Liver (tissue), 9 donors: Measurements from ENCODE around the gene VWA7. TPM values are rescaled to one million over a fixed set of nuclear protein-coding genes. Genes with fewer than 3 reads are reported as not detected.

ENCODE experiments used
- DNase-seq: peaks from one replicate; pipeline ENCODE4 v3.0.0-alpha.2; 2017; ENCODE audit warnings: low spot score
- H3K27ac ChIP-seq, 2 donors: one replicate each; pipeline ENCODE4 v1.7.0; 2013; ENCODE audit warnings: inconsistent platforms in 2 of 2, low read length in 2 of 2, control low read depth in 1 of 2, low read depth in 1 of 2, mild to moderate bottlenecking in 1 of 2
- H3K27me3 ChIP-seq, 4 donors: one replicate each; pipeline versions ENCODE4 v1.6.1 to v1.7.0; 2013; ENCODE audit warnings: low read length in 3 of 4, inconsistent platforms in 1 of 4, mild to moderate bottlenecking in 1 of 4, moderate library complexity in 1 of 4; ENCODE audit not compliant: control insufficient read depth in 4 of 4, insufficient read depth in 4 of 4
- H3K36me3 ChIP-seq, 4 donors: one replicate each; pipeline versions ENCODE4 v1.6.1 to v1.7.0; 2013; ENCODE audit warnings: low read length in 3 of 4, mild to moderate bottlenecking in 3 of 4, low read depth in 1 of 4, moderate library complexity in 1 of 4; ENCODE audit not compliant: control insufficient read depth in 4 of 4, insufficient read depth in 3 of 4
- H3K4me1 ChIP-seq, 4 donors: one replicate each; pipeline versions ENCODE4 v1.6.1 to v1.7.0; 2013; ENCODE audit warnings: low read length in 3 of 4, mild to moderate bottlenecking in 3 of 4, moderate library complexity in 1 of 4; ENCODE audit not compliant: control insufficient read depth in 4 of 4, insufficient read depth in 4 of 4
- H3K4me3 ChIP-seq, 3 donors: one replicate each; pipeline versions ENCODE4 v1.6.1 to v1.7.0; 2013; ENCODE audit warnings: low read length in 3 of 3, control low read depth in 1 of 3, low read depth in 1 of 3, mild to moderate bottlenecking in 1 of 3
- H3K9ac ChIP-seq, 2 donors: one replicate each; pipeline ENCODE4 v1.7.0; 2013; ENCODE audit warnings: low read length in 2 of 2, mild to moderate bottlenecking in 2 of 2, moderate library complexity in 2 of 2, control low read depth in 1 of 2, low read depth in 1 of 2
- H3K9me3 ChIP-seq, 4 donors: one replicate each; pipeline versions ENCODE4 v1.6.1 to v1.7.0; 2013; ENCODE audit warnings: low read length in 3 of 4; ENCODE audit not compliant: control insufficient read depth in 4 of 4
- EGR1 ChIP-seq, 2 donors: IDR thresholded peaks; 2 replicates each; pipeline ENCODE4 v1.6.1; 2016 to 2018; ENCODE audit warnings: antibody characterized with exemption in 2 of 2, low read depth in 2 of 2
- FOXA1 ChIP-seq: IDR thresholded peaks from 2 replicates; pipeline ENCODE4 v1.6.1; 2016; ENCODE audit warnings: antibody characterized with exemption
- FOXA2 ChIP-seq: IDR thresholded peaks from 2 replicates; pipeline ENCODE4 v1.6.1; 2016; ENCODE audit warnings: antibody characterized with exemption
- GABPA ChIP-seq, 2 donors: IDR thresholded peaks in 1 of 2; conservative IDR thresholded peaks in 1 of 2; 2 replicates each; pipeline ENCODE4 v1.6.1; 2016; ENCODE audit warnings: antibody characterized with exemption in 2 of 2, mild to moderate bottlenecking in 1 of 2, moderate library complexity in 1 of 2
- HNF4A ChIP-seq, 2 donors: conservative IDR thresholded peaks; 2 replicates each; pipeline ENCODE4 v1.6.1; 2016; ENCODE audit warnings: antibody characterized with exemption in 2 of 2, mild to moderate bottlenecking in 2 of 2
- HNF4G ChIP-seq: IDR thresholded peaks from 2 replicates; pipeline ENCODE4 v1.6.1; 2016; ENCODE audit warnings: antibody characterized with exemption
- JUND ChIP-seq, 2 donors: IDR thresholded peaks; 2 replicates each; pipeline ENCODE4 v1.6.1; 2016; ENCODE audit warnings: antibody characterized with exemption in 2 of 2
- NR2F2 ChIP-seq: IDR thresholded peaks from 2 replicates; pipeline ENCODE4 v1.6.1; 2016; ENCODE audit warnings: antibody characterized with exemption
- RAD21 ChIP-seq, 2 donors: IDR thresholded peaks; 2 replicates each; pipeline ENCODE4 v1.6.1; 2016; ENCODE audit warnings: antibody characterized with exemption in 2 of 2, mild to moderate bottlenecking in 2 of 2
- RXRA ChIP-seq, 2 donors: IDR thresholded peaks; 2 replicates each; pipeline ENCODE4 v1.6.1; 2017 to 2018; ENCODE audit warnings: antibody characterized with exemption in 2 of 2, mild to moderate bottlenecking in 1 of 2
- SP1 ChIP-seq: IDR thresholded peaks from 2 replicates; pipeline ENCODE4 v1.6.1; 2018; ENCODE audit warnings: antibody characterized with exemption, mild to moderate bottlenecking
- TAF1 ChIP-seq: conservative IDR thresholded peaks from 2 replicates; pipeline ENCODE4 v1.6.1; 2016; ENCODE audit warnings: antibody characterized with exemption, mild to moderate bottlenecking
- YY1 ChIP-seq: IDR thresholded peaks from 2 replicates; pipeline ENCODE4 v1.6.1; 2016; ENCODE audit warnings: antibody characterized with exemption, mild to moderate bottlenecking
- WGBS: extraction: QIAGEN DNeasy Blood & Tissue Kit; methylation state at CpG from one replicate; pipeline ENCODE4 v1.1.7; 2013; 5-methylcytosine and 5-hydroxymethylcytosine counted together
- polyA plus RNA-seq, 2 donors: library from polyadenylated mRNA; stranded (reverse) in 1 of 2; unstranded in 1 of 2; fragments of 200-250 nt in 1 of 2; fragments of >200 nt in 1 of 2; fragmentation: Nextera tagmentation in 1 of 2; extraction: Ambion mirVana in 1 of 2; gene quantifications; one replicate each; pipeline versions ENCODE4 v1.2.1 to v1.2.3, GENCODE V29; 2013 to 2015
- total RNA-seq, 2 donors: library from RNA; depleted of rRNA; stranded (reverse); fragments of >200 nt; gene quantifications; one replicate each; pipeline ENCODE4 v1.2.3, GENCODE V29; 2014
- TF ChIP-seq, protein P1 (sequence below): IDR thresholded peaks from 2 replicates; pipeline ENCODE4 v1.6.1; 2016; ENCODE audit warnings: antibody characterized with exemption
- TF ChIP-seq, protein P2 (sequence below): IDR thresholded peaks from 2 replicates; pipeline ENCODE4 v1.6.1; 2016; ENCODE audit warnings: antibody characterized with exemption, mild to moderate bottlenecking
- TF ChIP-seq, protein P3 (sequence below): IDR thresholded peaks from 2 replicates; pipeline ENCODE4 v1.6.1; 2016; ENCODE audit warnings: antibody characterized with exemption
- TF ChIP-seq, protein P4 (sequence below): IDR thresholded peaks from 2 replicates; pipeline ENCODE4 v1.6.1; 2016; ENCODE audit warnings: antibody characterized with exemption
- TF ChIP-seq, protein P5 (sequence below): fragments of 150-350 bp; IDR thresholded peaks from 2 replicates; pipeline ENCODE4 v1.5.1; 2017; ENCODE audit warnings: improper control_type of control experiment, low read depth, low read length; ENCODE audit not compliant: missing input control
- donor health status: healthy.
- donor health status: healthy.
- donor health status: healthy.
- donor health status: healthy.
- donor health status: healthy.

The VWA7 gene
- total and polyA plus RNA-seq, 4 donors = 0.17 to 2.0 (median 0.92) TPM

DNA sequence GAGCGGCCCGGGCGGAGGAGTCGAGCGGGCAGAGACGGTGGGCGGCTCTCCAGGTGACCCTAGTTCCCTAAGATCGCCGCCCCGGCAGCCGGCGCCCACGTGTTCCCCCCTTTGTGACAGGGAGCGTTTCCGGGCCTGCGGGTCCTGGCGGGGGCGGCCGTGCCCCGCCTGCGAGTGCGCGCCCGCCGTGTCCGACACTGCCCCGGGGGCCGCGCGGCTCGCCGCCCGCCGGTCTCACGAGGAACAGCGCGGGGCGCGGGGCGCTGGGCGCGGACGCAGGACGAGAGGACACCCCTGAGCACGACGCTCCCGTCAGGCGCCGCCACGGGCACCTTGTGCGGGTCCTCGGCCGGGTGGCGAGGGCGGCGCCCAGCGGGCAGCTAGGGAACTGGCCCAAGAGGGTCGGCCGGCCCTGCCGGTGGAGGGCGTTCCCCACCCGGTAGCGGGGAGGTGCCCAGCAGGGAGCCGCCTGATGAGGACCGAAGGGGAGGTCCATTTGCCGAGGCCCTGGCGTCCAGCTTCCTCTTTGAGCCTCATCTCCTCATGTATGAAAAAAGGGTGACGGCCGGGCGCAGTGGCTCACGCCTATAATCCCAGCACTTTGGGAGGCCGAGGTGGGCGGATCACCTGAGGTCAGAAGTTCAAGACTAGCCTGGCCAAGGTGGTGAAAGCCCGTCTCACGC, 18.6 kb upstream of the VWA7 start, which contains the start of gene VARS1:
VARS1 (minus strand) TSS at position 137 of the 683 bp plus-strand sequence. CDS start 535 bp downstream, outside the sequence.
- Histone ChIP-seq H3K9ac (peak within 1 kb of the TSS; percentile 93 to 99), H3K27me3 (no peaks in the 10 kb centered on the region), H3K4me3 (peak within 1 kb of the TSS; percentile 95 to 98 (median 96)), H3K36me3 (peaks cover 0 to 10% (median 6%) of the 10 kb centered on the region in 4 donors), H3K27ac (peak within 1 kb of the TSS; percentile 92 to 94), H3K9me3 (no peaks in the 10 kb centered on the region), H3K4me1 (peaks cover 0 to 10% (median 6%) of the 10 kb centered on the region in 4 donors)
- TF ChIP-seq, protein P1, sequence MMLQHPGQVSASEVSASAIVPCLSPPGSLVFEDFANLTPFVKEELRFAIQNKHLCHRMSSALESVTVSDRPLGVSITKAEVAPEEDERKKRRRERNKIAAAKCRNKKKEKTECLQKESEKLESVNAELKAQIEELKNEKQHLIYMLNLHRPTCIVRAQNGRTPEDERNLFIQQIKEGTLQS = no peak
- TF ChIP-seq RXRA (IDR thresholded peaks at IDR 0.05) (peak; percentile 21 to 65), SP1 (peak; percentile 63), RAD21 (IDR thresholded peaks at IDR 0.05) (peak; percentile 56 to 72), NR2F2 (peak; percentile 15), HNF4G (no peak), FOXA2 (no peak), YY1 (peak; percentile 75), EGR1 (IDR thresholded peaks at IDR 0.05; ENCODE audit: low read depth in 2 of 2) (no peak), HNF4A (conservative IDR thresholded peaks at IDR 0.05) (peak; percentile 3 to 10), TAF1 (no peak), GABPA (IDR thresholded peaks at IDR 0.05 in 1 of 2, conservative IDR thresholded peaks at IDR 0.05 in 1 of 2) (no peak), FOXA1 (no peak), JUND (IDR thresholded peaks at IDR 0.05) (no peak)
- TF ChIP-seq, protein P2, sequence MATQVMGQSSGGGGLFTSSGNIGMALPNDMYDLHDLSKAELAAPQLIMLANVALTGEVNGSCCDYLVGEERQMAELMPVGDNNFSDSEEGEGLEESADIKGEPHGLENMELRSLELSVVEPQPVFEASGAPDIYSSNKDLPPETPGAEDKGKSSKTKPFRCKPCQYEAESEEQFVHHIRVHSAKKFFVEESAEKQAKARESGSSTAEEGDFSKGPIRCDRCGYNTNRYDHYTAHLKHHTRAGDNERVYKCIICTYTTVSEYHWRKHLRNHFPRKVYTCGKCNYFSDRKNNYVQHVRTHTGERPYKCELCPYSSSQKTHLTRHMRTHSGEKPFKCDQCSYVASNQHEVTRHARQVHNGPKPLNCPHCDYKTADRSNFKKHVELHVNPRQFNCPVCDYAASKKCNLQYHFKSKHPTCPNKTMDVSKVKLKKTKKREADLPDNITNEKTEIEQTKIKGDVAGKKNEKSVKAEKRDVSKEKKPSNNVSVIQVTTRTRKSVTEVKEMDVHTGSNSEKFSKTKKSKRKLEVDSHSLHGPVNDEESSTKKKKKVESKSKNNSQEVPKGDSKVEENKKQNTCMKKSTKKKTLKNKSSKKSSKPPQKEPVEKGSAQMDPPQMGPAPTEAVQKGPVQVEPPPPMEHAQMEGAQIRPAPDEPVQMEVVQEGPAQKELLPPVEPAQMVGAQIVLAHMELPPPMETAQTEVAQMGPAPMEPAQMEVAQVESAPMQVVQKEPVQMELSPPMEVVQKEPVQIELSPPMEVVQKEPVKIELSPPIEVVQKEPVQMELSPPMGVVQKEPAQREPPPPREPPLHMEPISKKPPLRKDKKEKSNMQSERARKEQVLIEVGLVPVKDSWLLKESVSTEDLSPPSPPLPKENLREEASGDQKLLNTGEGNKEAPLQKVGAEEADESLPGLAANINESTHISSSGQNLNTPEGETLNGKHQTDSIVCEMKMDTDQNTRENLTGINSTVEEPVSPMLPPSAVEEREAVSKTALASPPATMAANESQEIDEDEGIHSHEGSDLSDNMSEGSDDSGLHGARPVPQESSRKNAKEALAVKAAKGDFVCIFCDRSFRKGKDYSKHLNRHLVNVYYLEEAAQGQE = no peak
- TF ChIP-seq, protein P3, sequence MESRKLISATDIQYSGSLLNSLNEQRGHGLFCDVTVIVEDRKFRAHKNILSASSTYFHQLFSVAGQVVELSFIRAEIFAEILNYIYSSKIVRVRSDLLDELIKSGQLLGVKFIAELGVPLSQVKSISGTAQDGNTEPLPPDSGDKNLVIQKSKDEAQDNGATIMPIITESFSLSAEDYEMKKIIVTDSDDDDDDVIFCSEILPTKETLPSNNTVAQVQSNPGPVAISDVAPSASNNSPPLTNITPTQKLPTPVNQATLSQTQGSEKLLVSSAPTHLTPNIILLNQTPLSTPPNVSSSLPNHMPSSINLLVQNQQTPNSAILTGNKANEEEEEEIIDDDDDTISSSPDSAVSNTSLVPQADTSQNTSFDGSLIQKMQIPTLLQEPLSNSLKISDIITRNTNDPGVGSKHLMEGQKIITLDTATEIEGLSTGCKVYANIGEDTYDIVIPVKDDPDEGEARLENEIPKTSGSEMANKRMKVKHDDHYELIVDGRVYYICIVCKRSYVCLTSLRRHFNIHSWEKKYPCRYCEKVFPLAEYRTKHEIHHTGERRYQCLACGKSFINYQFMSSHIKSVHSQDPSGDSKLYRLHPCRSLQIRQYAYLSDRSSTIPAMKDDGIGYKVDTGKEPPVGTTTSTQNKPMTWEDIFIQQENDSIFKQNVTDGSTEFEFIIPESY = no peak
- TF ChIP-seq, protein P4, sequence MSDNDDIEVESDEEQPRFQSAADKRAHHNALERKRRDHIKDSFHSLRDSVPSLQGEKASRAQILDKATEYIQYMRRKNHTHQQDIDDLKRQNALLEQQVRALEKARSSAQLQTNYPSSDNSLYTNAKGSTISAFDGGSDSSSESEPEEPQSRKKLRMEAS = peak; percentile 22
- TF ChIP-seq, protein P5, sequence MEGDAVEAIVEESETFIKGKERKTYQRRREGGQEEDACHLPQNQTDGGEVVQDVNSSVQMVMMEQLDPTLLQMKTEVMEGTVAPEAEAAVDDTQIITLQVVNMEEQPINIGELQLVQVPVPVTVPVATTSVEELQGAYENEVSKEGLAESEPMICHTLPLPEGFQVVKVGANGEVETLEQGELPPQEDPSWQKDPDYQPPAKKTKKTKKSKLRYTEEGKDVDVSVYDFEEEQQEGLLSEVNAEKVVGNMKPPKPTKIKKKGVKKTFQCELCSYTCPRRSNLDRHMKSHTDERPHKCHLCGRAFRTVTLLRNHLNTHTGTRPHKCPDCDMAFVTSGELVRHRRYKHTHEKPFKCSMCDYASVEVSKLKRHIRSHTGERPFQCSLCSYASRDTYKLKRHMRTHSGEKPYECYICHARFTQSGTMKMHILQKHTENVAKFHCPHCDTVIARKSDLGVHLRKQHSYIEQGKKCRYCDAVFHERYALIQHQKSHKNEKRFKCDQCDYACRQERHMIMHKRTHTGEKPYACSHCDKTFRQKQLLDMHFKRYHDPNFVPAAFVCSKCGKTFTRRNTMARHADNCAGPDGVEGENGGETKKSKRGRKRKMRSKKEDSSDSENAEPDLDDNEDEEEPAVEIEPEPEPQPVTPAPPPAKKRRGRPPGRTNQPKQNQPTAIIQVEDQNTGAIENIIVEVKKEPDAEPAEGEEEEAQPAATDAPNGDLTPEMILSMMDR = peak; percentile 83
- peak; percentile 92 for DNase-seq
- WGBS = under 1% methylated on average over 75 of the region's 75 CpGs
